ENCODE results near the gene APH1B. TPM values are rescaled to one million over a fixed set of nuclear protein-coding genes. Genes with fewer than 3 reads are reported as not detected.

APH1B gene
- total RNA-seq, 1 donor from 2014 or later = 17.0 TPM

DNA sequence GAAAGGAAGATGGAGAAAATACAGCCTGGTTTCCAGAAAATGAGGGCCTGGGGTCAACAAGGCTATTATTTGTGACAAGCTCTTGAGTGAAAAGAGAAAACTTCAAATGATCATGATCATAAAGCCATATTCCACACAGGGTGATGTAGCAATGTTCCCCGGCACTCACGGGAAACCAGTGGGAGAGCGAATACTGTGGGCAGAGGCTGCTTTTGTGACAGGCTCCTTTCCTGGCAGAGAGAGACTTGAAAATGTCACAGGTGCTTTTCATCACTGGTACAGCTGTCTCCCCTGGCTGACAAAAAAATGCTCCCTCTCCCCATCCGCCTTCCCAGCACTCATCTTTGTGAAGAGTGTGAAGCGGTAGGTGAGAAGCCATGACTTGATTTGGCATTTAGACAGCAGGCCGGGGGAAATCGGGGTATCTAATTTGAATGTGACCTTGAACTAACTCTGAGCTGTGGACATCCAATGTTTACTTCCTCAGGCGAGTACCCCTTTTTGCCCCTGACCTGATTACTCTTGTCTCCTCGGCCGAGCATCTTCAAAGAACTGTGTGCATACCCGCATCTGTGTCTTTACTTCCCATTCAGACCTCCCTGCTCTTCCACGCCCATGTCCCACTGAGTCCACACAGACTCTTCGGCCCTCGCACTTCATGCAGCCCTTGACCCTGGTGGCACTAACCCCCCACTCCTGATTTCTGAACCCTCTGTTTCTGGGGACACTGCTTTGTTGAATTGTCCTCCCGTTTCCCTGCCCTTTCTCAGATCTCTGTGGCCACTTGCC, 81.0 kb downstream of the APH1B start:
- no peak overlapping the region for H3K4me3 ChIP-seq
- H3K27me3 ChIP-seq = no peaks in the 10 kb centered on the region
- TF ChIP-seq, protein P1, sequence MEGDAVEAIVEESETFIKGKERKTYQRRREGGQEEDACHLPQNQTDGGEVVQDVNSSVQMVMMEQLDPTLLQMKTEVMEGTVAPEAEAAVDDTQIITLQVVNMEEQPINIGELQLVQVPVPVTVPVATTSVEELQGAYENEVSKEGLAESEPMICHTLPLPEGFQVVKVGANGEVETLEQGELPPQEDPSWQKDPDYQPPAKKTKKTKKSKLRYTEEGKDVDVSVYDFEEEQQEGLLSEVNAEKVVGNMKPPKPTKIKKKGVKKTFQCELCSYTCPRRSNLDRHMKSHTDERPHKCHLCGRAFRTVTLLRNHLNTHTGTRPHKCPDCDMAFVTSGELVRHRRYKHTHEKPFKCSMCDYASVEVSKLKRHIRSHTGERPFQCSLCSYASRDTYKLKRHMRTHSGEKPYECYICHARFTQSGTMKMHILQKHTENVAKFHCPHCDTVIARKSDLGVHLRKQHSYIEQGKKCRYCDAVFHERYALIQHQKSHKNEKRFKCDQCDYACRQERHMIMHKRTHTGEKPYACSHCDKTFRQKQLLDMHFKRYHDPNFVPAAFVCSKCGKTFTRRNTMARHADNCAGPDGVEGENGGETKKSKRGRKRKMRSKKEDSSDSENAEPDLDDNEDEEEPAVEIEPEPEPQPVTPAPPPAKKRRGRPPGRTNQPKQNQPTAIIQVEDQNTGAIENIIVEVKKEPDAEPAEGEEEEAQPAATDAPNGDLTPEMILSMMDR (IDR thresholded peaks at IDR 0.05) = no peak
- H3K9me3 ChIP-seq = no peaks in the 10 kb centered on the region
- intact Hi-C loops (cut with DNase I) = no loop called here
- DNase-seq (ENCODE audit: low spot score in 2 of 2) = no peak
- no peak overlapping the region for H3K27ac ChIP-seq
- no peaks in the 10 kb centered on the region for H3K36me3 ChIP-seq
- no peaks in the 10 kb centered on the region for H3K4me1 ChIP-seq

Other genes starting within 250 kb of the APH1B start
- gene TPM1, start 234.9 kb upstream of the APH1B start, total RNA-seq = 813 TPM
- 4.6 TPM for gene LACTB, start 155.7 kb upstream of the APH1B start, total RNA-seq
- 16.9 TPM for gene RPS27L, start 120.1 kb upstream of the APH1B start, total RNA-seq
- 25.1 TPM for gene RAB8B, start 88.0 kb upstream of the APH1B start, total RNA-seq
- 10.7 TPM for gene CA12, start 104.2 kb downstream of the APH1B start, total RNA-seq
- gene USP3, start 227.0 kb downstream of the APH1B start, total RNA-seq = 61.9 TPM